ENCODE measurements around the gene APOBEC3G. TPM values are rescaled to one million over a fixed set of nuclear protein-coding genes. Genes with fewer than 3 reads are reported as not detected.

The APOBEC3G gene
- total RNA-seq, 4 donors from 2014 or later = 0.45 to 5.2 (median 1.5) TPM

- Histone ChIP-seq H3K36me3 (peaks cover 65% of the 10 kb centered on the region), H3K27ac (no peak overlapping the region), H3K9me3 (no peaks in the 10 kb centered on the region), H3K27me3 (no peaks in the 10 kb centered on the region), H3K4me1 (peaks cover 8% of the 10 kb centered on the region), H3K4me3 (no peak overlapping the region)
- WGBS = 89% methylated on average over 2 of the region's 8 CpGs
- TF ChIP-seq EP300 (IDR thresholded peaks at IDR 0.05) = no peak
- no peak for TF ChIP-seq POLR2AphosphoS5 (IDR thresholded peaks at IDR 0.05)
- no peak for TF ChIP-seq POLR2A (IDR thresholded peaks at IDR 0.05)
- TF ChIP-seq CTCF (IDR thresholded peaks at IDR 0.05) = no peak
- DNase-seq (ENCODE audit: low spot score in 2 of 2) = no peak
Measured at GRCh38 chr22:39136317-39136716, 59.2 kb downstream of the APOBEC3G start.

Other genes with a start within 250 kb of the APOBEC3G start
- 1 to 10 TPM; 1.0 to 2.4 (median 2.1) TPM for gene NPTXR, start 233.2 kb upstream of the APOBEC3G start, total RNA-seq
- gene CBX6, start 205.1 kb upstream of the APOBEC3G start, total RNA-seq = 10 to 100 TPM; 11.5 to 31.4 (median 22.1) TPM
- gene APOBEC3A, start 119.7 kb upstream of the APOBEC3G start, total RNA-seq = 1 to 10 TPM in 1 of 4 donors, not detected in 3; 2.1 TPM
- gene APOBEC3B, start 94.9 kb upstream of the APOBEC3G start, total RNA-seq = 1 to 10 TPM in 3 of 4 donors, not detected in 1; 1.0 to 2.4 (median 2.1) TPM
- 10 to 100 TPM in 1 of 4 donors, 1 to 10 TPM in 3; 6.6 to 10.5 (median 7.8) TPM for gene APOBEC3C, start 63.0 kb upstream of the APOBEC3G start, total RNA-seq
- gene APOBEC3D, start 56.1 kb upstream of the APOBEC3G start, total RNA-seq = not detected
- 1 to 10 TPM in 2 of 4 donors, under 1 TPM in 1, not detected in 1; 0.57 to 2.0 (median 1.4) TPM for gene APOBEC3F, start 36.4 kb upstream of the APOBEC3G start, total RNA-seq
- under 1 TPM in 1 of 4 donors, not detected in 3; 0.52 TPM for gene APOBEC3H, start 20.0 kb downstream of the APOBEC3G start, total RNA-seq
- gene CBX7, start 75.4 kb downstream of the APOBEC3G start, total RNA-seq = 100 to 1,000 TPM in 1 of 4 donors, 10 to 100 TPM in 3; 38.1 to 126 (median 56.3) TPM
- gene PDGFB, start 167.7 kb downstream of the APOBEC3G start, total RNA-seq = 10 to 100 TPM; 10.5 to 20.6 (median 12.0) TPM
- 1,000 to 10,000 TPM; 2,537 to 3,396 (median 3,080) TPM for gene RPL3, start 242.3 kb downstream of the APOBEC3G start, total RNA-seq

All from suprapubic skin (tissue), 4 donors.